SU-DHL-6 (cell line): ENCODE results near the gene PDE3A.

Source experiments
- H2AFZ ChIP-seq: fragments of 200-600 bp; sonication (generic); 2 replicates; pipeline ENCODE4 v1.6.1; 2014; ENCODE audit warnings: low read depth, mild to moderate bottlenecking, moderate library complexity, mixed read lengths, antibody characterized with exemption, low read length; ENCODE audit not compliant: severe bottlenecking
- H3F3A ChIP-seq: fragments of 200-600 bp; shearing (Covaris generic); 2 replicates; pipeline ENCODE4 v1.6.0; 2016; ENCODE audit warnings: antibody characterized with exemption, mild to moderate bottlenecking; ENCODE audit not compliant: insufficient read depth
- H3K27ac ChIP-seq: fragments of 200-600 bp; sonication (generic); 2 replicates; pipeline ENCODE4 v1.5.1; 2016; ENCODE audit warnings: low read depth, mild to moderate bottlenecking, low read length, moderate library complexity, mixed read lengths
- H3K27me3 ChIP-seq: fragments of 200-600 bp; sonication (generic), shearing (Covaris generic); 2 replicates; pipeline ENCODE4 v1.6.0; 2014; ENCODE audit warnings: mild to moderate bottlenecking, low read length
- H3K36me3 ChIP-seq: fragments of 200-600 bp; sonication (generic); 2 replicates; pipeline ENCODE4 v1.6.1; 2014; ENCODE audit warnings: mild to moderate bottlenecking, low read length, mixed read lengths
- H3K4me2 ChIP-seq: fragments of 300-600, 200-600 bp; shearing (Covaris generic), sonication (generic); 2 replicates; pipeline ENCODE4 v1.6.0; 2014; ENCODE audit warnings: low read length, low read depth, mild to moderate bottlenecking; ENCODE audit not compliant: poor library complexity, severe bottlenecking
- H3K4me3 ChIP-seq: fragments of 200-600 bp; sonication (generic); 2 replicates; pipeline ENCODE4 v1.5.1; 2014; ENCODE audit warnings: antibody characterized with exemption, low read length, mild to moderate bottlenecking, mixed read lengths; ENCODE audit not compliant: insufficient read depth, poor library complexity, severe bottlenecking
- H3K79me2 ChIP-seq: fragments of 200-600 bp; sonication (generic); 2 replicates; pipeline ENCODE4 v1.6.1; 2014; ENCODE audit warnings: mild to moderate bottlenecking, low read length, moderate library complexity; ENCODE audit not compliant: insufficient read depth
- H3K9ac ChIP-seq: fragments of 200-600 bp; sonication (generic); 2 replicates; pipeline ENCODE4 v1.7.0; 2014; ENCODE audit warnings: mild to moderate bottlenecking, low read length
- H3K9me2 ChIP-seq: fragments of 200-600 bp; sonication (generic); replicated peaks from 2 replicates; pipeline ENCODE4 v1.6.1; 2014; ENCODE audit warnings: low read length; ENCODE audit not compliant: insufficient read depth
- H3K9me3 ChIP-seq: fragments of 200-600 bp; sonication (generic); 2 replicates; pipeline ENCODE4 v1.6.1; 2014; ENCODE audit warnings: low read length, mixed read lengths; ENCODE audit not compliant: insufficient read depth
- H4K20me1 ChIP-seq: fragments of 200-600 bp; sonication (generic); 2 replicates; pipeline ENCODE4 v1.6.1; 2014; ENCODE audit warnings: low read depth, mild to moderate bottlenecking, antibody characterized with exemption, low read length, moderate library complexity, mixed read lengths
- CTCF ChIP-seq: fragments of 200-600 bp; sonication (generic); IDR thresholded peaks from one replicate; pipeline ENCODE4 v1.5.1; 2017; ENCODE audit warnings: antibody characterized with exemption, mild to moderate bottlenecking, low read length, moderate library complexity; ENCODE audit not compliant: insufficient read depth, poor library complexity, severe bottlenecking
- EZH2phosphoT487 ChIP-seq: fragments of 200-600 bp; sonication (generic), shearing (Covaris generic); conservative IDR thresholded peaks from 2 replicates; pipeline ENCODE4 v1.6.1; 2018; ENCODE audit warnings: mild to moderate bottlenecking, antibody characterized with exemption, low read length, moderate library complexity, mixed read lengths

Gene PDE3A

GRCh38 chr12:20567413-20567812, 199.1 kb downstream of the PDE3A start:
- H3K79me2 ChIP-seq, result no peaks in the 10 kb centered on the region
- TF ChIP-seq EZH2phosphoT487, result no peak
- no peak for TF ChIP-seq CTCF
- no peaks in the 10 kb centered on the region; the same call in 1 of the 2 replicates for H4K20me1 ChIP-seq
- no peak overlapping the region for H3K4me2 ChIP-seq
- H3K4me3 ChIP-seq, result no peak overlapping the region
- no peaks in the 10 kb centered on the region for H3K9me3 ChIP-seq
- no peak overlapping the region for H3K9ac ChIP-seq
- no peaks in the 10 kb centered on the region for H3K9me2 ChIP-seq
- no peaks in the 10 kb centered on the region for H3K27me3 ChIP-seq
- no peak overlapping the region for H2AFZ ChIP-seq
- no peaks in the 10 kb centered on the region for H3F3A ChIP-seq
- H3K36me3 ChIP-seq, result no peaks in the 10 kb centered on the region
- H3K27ac ChIP-seq, result no peak overlapping the region

GRCh38 chr12:20572451-20572850, 204.1 kb downstream of the PDE3A start:
- no peaks in the 10 kb centered on the region for H3K36me3 ChIP-seq
- no peaks in the 10 kb centered on the region for H3K27me3 ChIP-seq
- no peak overlapping the region for H3K4me3 ChIP-seq
- no peak overlapping the region for H3K4me2 ChIP-seq
- H3K9me3 ChIP-seq, result no peaks in the 10 kb centered on the region
- no peaks in the 10 kb centered on the region; the same call in 1 of the 2 replicates for H3K9me2 ChIP-seq
- no peak overlapping the region for H2AFZ ChIP-seq
- no peaks in the 10 kb centered on the region for H3F3A ChIP-seq
- no peaks in the 10 kb centered on the region for H4K20me1 ChIP-seq
- TF ChIP-seq EZH2phosphoT487 (no peak), CTCF (no peak)
- H3K79me2 ChIP-seq, result no peaks in the 10 kb centered on the region
- no peak overlapping the region for H3K27ac ChIP-seq
- no peak overlapping the region for H3K9ac ChIP-seq

- TF ChIP-seq EZH2phosphoT487 (no peak), CTCF (no peak)
- H3K9me3 ChIP-seq, result no peaks in the 10 kb centered on the region
- no peaks in the 10 kb centered on the region for H3K27me3 ChIP-seq
- no peaks in the 10 kb centered on the region; the same call in 1 of the 2 replicates for H3K9me2 ChIP-seq
- no peak overlapping the region for H3K27ac ChIP-seq
- H2AFZ ChIP-seq, result no peak overlapping the region
- no peaks in the 10 kb centered on the region for H3F3A ChIP-seq
- H3K9ac ChIP-seq, result no peak overlapping the region
- H4K20me1 ChIP-seq, result no peaks in the 10 kb centered on the region
- no peaks in the 10 kb centered on the region for H3K79me2 ChIP-seq
- H3K4me2 ChIP-seq, result no peak overlapping the region
- H3K36me3 ChIP-seq, result no peaks in the 10 kb centered on the region
- no peak overlapping the region for H3K4me3 ChIP-seq
These were observed 208.2 kb downstream of the PDE3A start for GRCh38 chr12:20576528-20576927.
